Memory B cell (primary cell): ENCODE measurements around the gene PLCL1.

Experiments used
- ATAC-seq: fragments of 150-1000 bp; cut with Tn5 transposase; 2 replicates; pipeline ENCODE4 v1.10.0; 2021; ENCODE audit warnings: low read depth, mild to moderate bottlenecking, moderate library complexity
- DNase-seq, 2 donors: peaks; one replicate each; pipeline ENCODE4 v3.0.0; 2022; ENCODE audit warnings: low spot score in 2 of 2
- H3K27ac Mint-ChIP-seq: one replicate; pipeline ENCODE4 v1.8.0; 2022; ENCODE audit warnings: mild to moderate bottlenecking, moderate library complexity, mixed read lengths
- H3K27me3 Mint-ChIP-seq: one replicate; pipeline ENCODE4 v1.8.0; 2022; ENCODE audit warnings: mixed read lengths
- H3K36me3 Mint-ChIP-seq: one replicate; pipeline ENCODE4 v1.8.0; 2022; ENCODE audit warnings: mild to moderate bottlenecking, mixed read lengths
- H3K4me1 Mint-ChIP-seq: one replicate; pipeline ENCODE4 v1.8.0; 2022; ENCODE audit warnings: mixed read lengths
- H3K4me3 Mint-ChIP-seq: one replicate; pipeline ENCODE4 v1.8.0; 2022; ENCODE audit warnings: mild to moderate bottlenecking, moderate library complexity, mixed read lengths
- H3K9me3 Mint-ChIP-seq: one replicate; pipeline ENCODE4 v1.8.0; 2022; ENCODE audit warnings: mixed read lengths

PLCL1 gene

GRCh38 chr2:197853549-197853948 lies 49.2 kb downstream of the PLCL1 start:
- Mint-ChIP-seq H3K27me3 (peaks cover 8% of the 10 kb centered on the region), H3K4me1 (peaks cover 3% of the 10 kb centered on the region), H3K4me3 (no peak overlapping the region), H3K9me3 (no peaks in the 10 kb centered on the region), H3K36me3 (no peaks in the 10 kb centered on the region), H3K27ac (no peak overlapping the region)
- ATAC-seq (no peak), DNase-seq (no peak)

GRCh38 chr2:197857476-197858107 lies 53.2 kb downstream of the PLCL1 start:
- no peak for ATAC-seq
- H3K27ac Mint-ChIP-seq, result no peak overlapping the region
- peaks cover 1% of the 10 kb centered on the region for H3K9me3 Mint-ChIP-seq
- H3K36me3 Mint-ChIP-seq, result no peaks in the 10 kb centered on the region
- peaks cover 3% of the 10 kb centered on the region for H3K4me1 Mint-ChIP-seq
- DNase-seq, result no peak
- peaks cover 4% of the 10 kb centered on the region for H3K27me3 Mint-ChIP-seq
- no peak overlapping the region for H3K4me3 Mint-ChIP-seq

- no peak overlapping the region for H3K27ac Mint-ChIP-seq
These were observed 54.3 kb downstream of the PLCL1 start for GRCh38 chr2:197858607-197859140.

GRCh38 chr2:197862246-197862955 lies 58.0 kb downstream of the PLCL1 start:
- Mint-ChIP-seq H3K27ac (no peak overlapping the region), H3K4me3 (no peak overlapping the region), H3K9me3 (peaks cover 1% of the 10 kb centered on the region), H3K36me3 (no peaks in the 10 kb centered on the region), H3K27me3 (peaks cover 2% of the 10 kb centered on the region), H3K4me1 (peaks cover 3% of the 10 kb centered on the region)
- no peak for ATAC-seq
- no peak for DNase-seq

More at GRCh38 chr2:197858607-197859140, 54.3 kb downstream of the PLCL1 start:
- no peak overlapping the region for H3K4me3 Mint-ChIP-seq
- ATAC-seq (no peak), DNase-seq (no peak)
- no peaks in the 10 kb centered on the region for H3K36me3 Mint-ChIP-seq
- H3K4me1 Mint-ChIP-seq, result peaks cover 3% of the 10 kb centered on the region
- H3K27me3 Mint-ChIP-seq, result peaks cover 2% of the 10 kb centered on the region
- H3K9me3 Mint-ChIP-seq, result peaks cover 1% of the 10 kb centered on the region

- Mint-ChIP-seq H3K36me3 (no peaks in the 10 kb centered on the region), H3K4me1 (no peaks in the 10 kb centered on the region), H3K27ac (no peak overlapping the region), H3K9me3 (peaks cover 1% of the 10 kb centered on the region), H3K27me3 (peaks cover 2% of the 10 kb centered on the region), H3K4me3 (no peak overlapping the region)
- DNase-seq (no peak), ATAC-seq (no peak)
These were observed 59.4 kb downstream of the PLCL1 start for GRCh38 chr2:197863744-197864143.

GRCh38 chr2:197866455-197866854 lies 62.1 kb downstream of the PLCL1 start:
- H3K9me3 Mint-ChIP-seq, result no peaks in the 10 kb centered on the region
- H3K27ac Mint-ChIP-seq, result no peak overlapping the region
- no peaks in the 10 kb centered on the region for H3K4me1 Mint-ChIP-seq
- peaks cover 2% of the 10 kb centered on the region for H3K27me3 Mint-ChIP-seq
- DNase-seq, result no peak
- H3K36me3 Mint-ChIP-seq, result no peaks in the 10 kb centered on the region
- no peak overlapping the region for H3K4me3 Mint-ChIP-seq
- ATAC-seq, result no peak

GRCh38 chr2:197867033-197867432 lies 62.6 kb downstream of the PLCL1 start:
- no peak overlapping the region for H3K27ac Mint-ChIP-seq
- H3K4me1 Mint-ChIP-seq, result no peaks in the 10 kb centered on the region
- no peaks in the 10 kb centered on the region for H3K36me3 Mint-ChIP-seq
- no peak for DNase-seq
- no peaks in the 10 kb centered on the region for H3K9me3 Mint-ChIP-seq
- no peak overlapping the region for H3K4me3 Mint-ChIP-seq
- H3K27me3 Mint-ChIP-seq, result peaks cover 2% of the 10 kb centered on the region
- ATAC-seq, result no peak

GRCh38 chr2:197867624-197868023 lies 63.2 kb downstream of the PLCL1 start:
- H3K36me3 Mint-ChIP-seq, result no peaks in the 10 kb centered on the region
- H3K27ac Mint-ChIP-seq, result no peak overlapping the region
- ATAC-seq, result no peak
- DNase-seq, result no peak
- no peaks in the 10 kb centered on the region for H3K9me3 Mint-ChIP-seq
- no peak overlapping the region for H3K4me3 Mint-ChIP-seq
- peaks cover 3% of the 10 kb centered on the region for H3K27me3 Mint-ChIP-seq
- no peaks in the 10 kb centered on the region for H3K4me1 Mint-ChIP-seq

- DNase-seq (no peak), ATAC-seq (no peak)
- peaks cover 2% of the 10 kb centered on the region for H3K27me3 Mint-ChIP-seq
- no peaks in the 10 kb centered on the region for H3K36me3 Mint-ChIP-seq
- H3K27ac Mint-ChIP-seq, result no peak overlapping the region
- H3K9me3 Mint-ChIP-seq, result no peaks in the 10 kb centered on the region
- H3K4me1 Mint-ChIP-seq, result no peaks in the 10 kb centered on the region
- no peak overlapping the region for H3K4me3 Mint-ChIP-seq
These were observed 63.8 kb downstream of the PLCL1 start for GRCh38 chr2:197868206-197868605.

- H3K27ac Mint-ChIP-seq, result no peak overlapping the region
- ATAC-seq, result no peak
- DNase-seq, result no peak
- H3K27me3 Mint-ChIP-seq, result peaks cover 2% of the 10 kb centered on the region
- no peaks in the 10 kb centered on the region for H3K9me3 Mint-ChIP-seq
- H3K4me1 Mint-ChIP-seq, result no peaks in the 10 kb centered on the region
- no peaks in the 10 kb centered on the region for H3K36me3 Mint-ChIP-seq
- H3K4me3 Mint-ChIP-seq, result no peak overlapping the region
These were observed 64.6 kb downstream of the PLCL1 start for GRCh38 chr2:197869041-197869440.

GRCh38 chr2:197869501-197870111 lies 65.2 kb downstream of the PLCL1 start:
- Mint-ChIP-seq H3K9me3 (no peaks in the 10 kb centered on the region), H3K36me3 (no peaks in the 10 kb centered on the region), H3K27me3 (peaks cover 2% of the 10 kb centered on the region), H3K4me3 (no peak overlapping the region), H3K4me1 (no peaks in the 10 kb centered on the region), H3K27ac (no peak overlapping the region)
- no peak for ATAC-seq
- DNase-seq, result no peak

GRCh38 chr2:197870137-197870536 lies 65.7 kb downstream of the PLCL1 start:
- Mint-ChIP-seq H3K27ac (no peak overlapping the region), H3K27me3 (peaks cover 2% of the 10 kb centered on the region), H3K4me3 (no peak overlapping the region), H3K4me1 (no peaks in the 10 kb centered on the region), H3K9me3 (no peaks in the 10 kb centered on the region), H3K36me3 (no peaks in the 10 kb centered on the region)
- no peak for ATAC-seq
- no peak for DNase-seq

GRCh38 chr2:197871780-197872456 lies 67.5 kb downstream of the PLCL1 start:
- ATAC-seq (no peak), DNase-seq (no peak)
- peaks cover 6% of the 10 kb centered on the region for H3K27me3 Mint-ChIP-seq
- no peaks in the 10 kb centered on the region for H3K4me1 Mint-ChIP-seq
- H3K27ac Mint-ChIP-seq, result no peak overlapping the region
- H3K36me3 Mint-ChIP-seq, result no peaks in the 10 kb centered on the region
- no peaks in the 10 kb centered on the region for H3K9me3 Mint-ChIP-seq
- H3K4me3 Mint-ChIP-seq, result no peak overlapping the region

- H3K4me1 Mint-ChIP-seq, result no peaks in the 10 kb centered on the region
- H3K9me3 Mint-ChIP-seq, result no peaks in the 10 kb centered on the region
- H3K27ac Mint-ChIP-seq, result no peak overlapping the region
- DNase-seq, result no peak
- ATAC-seq, result no peak
- no peaks in the 10 kb centered on the region for H3K36me3 Mint-ChIP-seq
- H3K4me3 Mint-ChIP-seq, result no peak overlapping the region
- peaks cover 7% of the 10 kb centered on the region for H3K27me3 Mint-ChIP-seq
These were observed 68.9 kb downstream of the PLCL1 start for GRCh38 chr2:197873293-197873701.
